ENCODE data around the gene PLD4.
"Not testable (repeated sequence)": the region's sequence is repeated elsewhere in the genome, so short reads cannot be mapped to it uniquely, and the experiment has no call there.

DNA sequence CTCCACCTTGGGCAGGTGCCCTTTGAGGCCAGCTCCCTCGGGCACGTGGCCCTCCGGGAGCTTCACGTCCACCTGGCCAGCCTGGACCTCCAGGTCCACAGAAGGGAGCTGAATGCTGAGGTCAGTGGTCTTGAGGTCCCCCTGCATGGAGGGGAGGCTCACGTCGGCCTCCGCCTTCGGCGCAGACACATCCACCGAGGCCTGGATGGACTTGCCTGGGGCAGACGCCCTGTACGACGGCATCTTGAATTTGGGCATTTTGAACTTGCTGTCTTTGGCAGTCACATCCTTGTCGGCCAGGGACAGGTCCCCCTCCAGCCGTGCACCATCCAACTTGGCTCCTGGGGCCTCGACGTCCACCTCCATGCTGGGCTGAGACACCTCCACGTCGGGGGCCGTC is 20.6 kb downstream of the PLD4 start:
- not testable (repeated sequence) for TF ChIP-seq CTCF, EP300 (IDR thresholded peaks at IDR 0.05)
